Ishikawa (cell line): ENCODE results near the gene PLA2G5.

Experiments
- CEBPB ChIP-seq: IDR thresholded peaks from 2 replicates; pipeline ENCODE4 v1.6.1; 2012
- CREB1 ChIP-seq: IDR thresholded peaks from 2 replicates; pipeline ENCODE4 v1.6.1; 2012; ENCODE audit warnings: low read depth
- EGR1 ChIP-seq: IDR thresholded peaks from 2 replicates; pipeline ENCODE4 v1.6.1; 2012
- EP300 ChIP-seq: IDR thresholded peaks from 2 replicates; pipeline ENCODE4 v1.6.1; 2012; ENCODE audit warnings: borderline replicate concordance
- FOXM1 ChIP-seq: IDR thresholded peaks from 2 replicates; pipeline ENCODE4 v1.6.1; 2012; ENCODE audit warnings: low read depth, borderline replicate concordance
- MAX ChIP-seq: IDR thresholded peaks from 2 replicates; pipeline ENCODE4 v1.6.1; 2012
- NFIC ChIP-seq: IDR thresholded peaks from 2 replicates; pipeline ENCODE4 v1.6.1; 2012
- RAD21 ChIP-seq: IDR thresholded peaks from 2 replicates; pipeline ENCODE4 v1.6.1; 2012; ENCODE audit warnings: low read depth
- REST ChIP-seq: IDR thresholded peaks from 2 replicates; pipeline ENCODE4 v1.6.1; 2012; ENCODE audit warnings: low read depth, mild to moderate bottlenecking
- TAF1 ChIP-seq: IDR thresholded peaks from 2 replicates; pipeline ENCODE4 v1.6.1; 2012; ENCODE audit warnings: low read depth, mild to moderate bottlenecking
- TCF12 ChIP-seq: IDR thresholded peaks from 2 replicates; pipeline ENCODE4 v1.6.1; 2012; ENCODE audit warnings: low read depth
- TEAD4 ChIP-seq: IDR thresholded peaks from 2 replicates; pipeline ENCODE4 v1.6.1; 2012
- USF1 ChIP-seq: IDR thresholded peaks from 2 replicates; pipeline ENCODE4 v1.6.1; 2012
- YY1 ChIP-seq: IDR thresholded peaks from 2 replicates; pipeline ENCODE4 v1.6.1; 2012; ENCODE audit warnings: low read depth
- ZBTB7A ChIP-seq: IDR thresholded peaks from 2 replicates; pipeline ENCODE4 v1.6.1; 2012; ENCODE audit warnings: low read depth

The PLA2G5 gene

GRCh38 chr1:20102875-20103274 is 32.9 kb downstream of the PLA2G5 start:
- TF ChIP-seq EGR1 (no peak), YY1 (no peak), NFIC (no peak)

- TF ChIP-seq EP300 (no peak), CREB1 (no peak), TAF1 (no peak), USF1 (no peak), TCF12 (no peak), YY1 (no peak), FOXM1 (no peak)
These were observed 35.9 kb downstream of the PLA2G5 start for GRCh38 chr1:20105856-20106255.

GRCh38 chr1:20107351-20107750 is 37.4 kb downstream of the PLA2G5 start:
- TF ChIP-seq MAX, result no peak
- no peak for TF ChIP-seq FOXM1

GRCh38 chr1:20107796-20108195 is 37.8 kb downstream of the PLA2G5 start:
- no peak for TF ChIP-seq TAF1
- TF ChIP-seq CEBPB, result no peak
- no peak for TF ChIP-seq NFIC
- no peak for TF ChIP-seq MAX
- TF ChIP-seq TCF12, result no peak
- no peak for TF ChIP-seq CREB1
- no peak for TF ChIP-seq EGR1
- TF ChIP-seq REST, result no peak
- TF ChIP-seq EP300, result no peak
- no peak for TF ChIP-seq ZBTB7A
- no peak for TF ChIP-seq FOXM1
- no peak for TF ChIP-seq YY1

- TF ChIP-seq RAD21 (no peak), YY1 (no peak), TCF12 (no peak), EP300 (no peak), USF1 (no peak), CEBPB (no peak), FOXM1 (no peak), ZBTB7A (no peak), CREB1 (no peak), NFIC (no peak), REST (no peak), EGR1 (no peak), TEAD4 (no peak), TAF1 (no peak), MAX (no peak)
These were observed 38.6 kb downstream of the PLA2G5 start for GRCh38 chr1:20108366-20109123.

- no peak for TF ChIP-seq ZBTB7A
- no peak for TF ChIP-seq TEAD4
- TF ChIP-seq EP300, result no peak
- TF ChIP-seq CEBPB, result no peak
- no peak for TF ChIP-seq TCF12
- TF ChIP-seq USF1, result no peak
- TF ChIP-seq MAX, result no peak
- TF ChIP-seq RAD21, result no peak
- no peak for TF ChIP-seq EGR1
- TF ChIP-seq FOXM1, result no peak
- no peak for TF ChIP-seq TAF1
- TF ChIP-seq YY1, result no peak
- no peak for TF ChIP-seq CREB1
- TF ChIP-seq NFIC, result no peak
- TF ChIP-seq REST, result no peak
These were observed 39.3 kb downstream of the PLA2G5 start for GRCh38 chr1:20109223-20109856.
